ENCODE measurements around the gene TRIM31.

The TRIM31 gene

DNA sequence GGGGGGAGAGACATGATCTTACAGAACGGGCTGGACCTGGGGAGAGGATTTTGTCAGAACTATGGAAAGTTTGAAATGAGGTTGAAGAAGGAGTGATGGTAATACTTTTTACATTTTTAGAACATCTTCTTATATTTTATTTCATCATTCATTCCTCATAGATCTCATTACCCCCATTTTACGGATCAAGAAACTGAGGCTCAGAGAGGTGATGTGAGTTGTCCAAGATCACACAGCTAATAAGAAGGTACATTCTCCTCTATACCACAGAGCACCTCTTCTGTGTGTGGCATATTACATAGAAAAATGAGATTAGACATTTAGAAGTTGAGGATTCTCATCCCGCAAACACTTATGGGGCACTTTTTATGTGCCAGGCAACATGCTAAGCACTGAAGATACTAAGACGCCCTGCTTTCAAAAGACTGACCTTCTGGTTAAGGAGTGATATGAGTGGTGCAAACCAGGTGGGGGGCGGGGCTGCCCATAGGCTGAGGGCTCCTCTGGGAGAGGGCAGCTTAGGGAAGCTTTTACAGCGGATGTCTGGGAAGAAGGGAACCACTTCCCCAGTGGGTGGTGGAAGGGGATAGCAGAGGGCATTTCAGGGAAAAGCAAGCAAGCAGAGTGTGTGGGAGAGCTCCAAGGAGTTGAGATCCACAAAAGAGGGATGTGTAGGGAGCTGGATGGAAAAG is 19.9 kb downstream of the TRIM31 start:
- DNase-seq (ENCODE audit: insufficient read length) (no peak), FAIRE-seq (no peak)
- no peak for TF ChIP-seq POLR2A (IDR thresholded peaks at IDR 0.05; ENCODE audit: low read depth, low read length)
- TF ChIP-seq POLR2AphosphoS5 (IDR thresholded peaks at IDR 0.05; ENCODE audit: low read depth, low read length), result no peak
- TF ChIP-seq TAF1 (IDR thresholded peaks at IDR 0.05; ENCODE audit: borderline replicate concordance, low read depth, low read length), result no peak

DNA sequence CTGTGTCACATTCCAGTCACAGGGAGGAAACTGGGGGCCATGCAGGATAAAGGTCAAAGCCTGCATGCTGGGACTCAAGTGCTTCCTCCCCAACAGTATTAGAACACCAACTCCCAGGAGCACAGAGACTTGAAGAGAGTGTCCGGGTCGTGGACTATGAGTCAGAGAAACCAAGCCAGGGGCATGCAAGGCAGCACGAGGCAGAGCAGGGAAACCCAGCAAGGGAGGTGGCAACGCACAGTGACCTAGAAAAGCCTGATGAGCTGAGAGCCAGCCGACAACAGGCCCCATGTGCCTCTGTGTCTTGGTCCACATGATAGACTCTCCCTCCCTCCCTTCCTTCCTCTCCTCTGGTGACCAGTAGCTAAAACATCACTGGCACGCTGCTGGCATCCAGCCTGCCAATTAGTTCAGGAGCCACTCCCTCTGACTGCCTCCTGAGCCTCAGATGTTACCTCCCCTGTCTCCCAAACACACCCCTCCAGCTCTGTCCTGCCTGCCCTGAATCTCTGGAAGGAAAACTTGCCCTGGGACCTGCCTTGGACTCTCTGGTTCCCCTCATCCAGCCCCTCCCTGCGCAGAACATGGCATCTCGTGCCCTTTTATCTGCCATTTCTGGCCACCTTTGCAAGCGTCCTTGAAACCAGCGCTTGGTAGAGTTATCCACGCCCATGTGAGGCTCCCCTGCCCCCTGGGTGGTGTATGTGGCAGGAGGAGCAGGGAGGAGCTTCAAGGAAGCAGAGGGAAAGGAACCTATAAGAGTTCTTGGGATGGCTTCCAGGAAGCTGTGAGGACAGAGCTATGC is 21.1 kb downstream of the TRIM31 start:
- TF ChIP-seq TAF1 (IDR thresholded peaks at IDR 0.05; ENCODE audit: borderline replicate concordance, low read depth, low read length) (no peak), POLR2A (IDR thresholded peaks at IDR 0.05; ENCODE audit: low read depth, low read length) (no peak), POLR2AphosphoS5 (IDR thresholded peaks at IDR 0.05; ENCODE audit: low read depth, low read length) (no peak)
- FAIRE-seq (no peak), DNase-seq (ENCODE audit: insufficient read length) (no peak)

DNA sequence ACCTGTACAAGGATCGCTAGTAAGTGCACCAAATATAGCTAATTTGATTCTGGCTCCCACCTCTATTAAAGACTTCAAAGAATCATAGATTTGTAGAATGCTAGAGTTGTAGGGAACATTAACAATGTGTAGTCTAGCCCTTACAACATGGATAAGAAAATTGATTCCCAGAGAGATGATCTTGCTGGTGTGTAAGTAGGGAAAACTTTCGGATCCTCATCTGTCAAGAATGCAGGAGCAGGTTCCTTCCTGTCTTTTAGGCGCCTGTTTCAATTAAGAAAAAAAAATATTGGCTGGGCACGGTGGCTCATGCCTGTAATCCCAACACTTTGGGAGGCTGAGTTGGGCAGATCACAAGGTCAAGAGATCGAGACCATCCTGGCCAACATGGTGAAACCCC is 25.0 kb downstream of the TRIM31 start:
- FAIRE-seq (no peak), DNase-seq (ENCODE audit: insufficient read length) (no peak)
- TF ChIP-seq POLR2AphosphoS5 (IDR thresholded peaks at IDR 0.05; ENCODE audit: low read depth, low read length) (no peak), TAF1 (IDR thresholded peaks at IDR 0.05; ENCODE audit: borderline replicate concordance, low read depth, low read length) (no peak), POLR2A (IDR thresholded peaks at IDR 0.05; ENCODE audit: low read depth, low read length) (no peak)

DNA sequence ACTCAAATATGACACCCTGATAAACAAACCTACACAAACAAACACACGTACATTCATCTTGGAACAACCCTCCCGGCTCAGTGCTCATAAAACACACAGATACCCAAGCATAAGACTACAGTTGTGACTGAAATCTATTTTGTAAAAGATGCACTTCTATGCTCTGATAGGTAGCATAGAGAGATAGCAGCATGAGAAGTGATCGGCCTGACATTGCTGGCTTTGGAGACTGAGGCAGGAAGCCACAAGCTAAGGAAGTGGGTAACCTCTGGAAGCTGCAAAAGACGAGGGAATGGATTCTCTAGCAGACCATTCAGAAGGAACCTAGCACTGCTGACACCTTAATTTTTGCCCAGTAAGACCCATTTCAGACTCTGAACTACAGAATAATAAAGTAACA is 35.7 kb downstream of the TRIM31 start:
- no peak for DNase-seq (ENCODE audit: insufficient read length)
- no peak for FAIRE-seq
- TF ChIP-seq POLR2AphosphoS5 (IDR thresholded peaks at IDR 0.05; ENCODE audit: low read depth, low read length) (no peak), TAF1 (IDR thresholded peaks at IDR 0.05; ENCODE audit: borderline replicate concordance, low read depth, low read length) (no peak), POLR2A (IDR thresholded peaks at IDR 0.05; ENCODE audit: low read depth, low read length) (no peak)

DNA sequence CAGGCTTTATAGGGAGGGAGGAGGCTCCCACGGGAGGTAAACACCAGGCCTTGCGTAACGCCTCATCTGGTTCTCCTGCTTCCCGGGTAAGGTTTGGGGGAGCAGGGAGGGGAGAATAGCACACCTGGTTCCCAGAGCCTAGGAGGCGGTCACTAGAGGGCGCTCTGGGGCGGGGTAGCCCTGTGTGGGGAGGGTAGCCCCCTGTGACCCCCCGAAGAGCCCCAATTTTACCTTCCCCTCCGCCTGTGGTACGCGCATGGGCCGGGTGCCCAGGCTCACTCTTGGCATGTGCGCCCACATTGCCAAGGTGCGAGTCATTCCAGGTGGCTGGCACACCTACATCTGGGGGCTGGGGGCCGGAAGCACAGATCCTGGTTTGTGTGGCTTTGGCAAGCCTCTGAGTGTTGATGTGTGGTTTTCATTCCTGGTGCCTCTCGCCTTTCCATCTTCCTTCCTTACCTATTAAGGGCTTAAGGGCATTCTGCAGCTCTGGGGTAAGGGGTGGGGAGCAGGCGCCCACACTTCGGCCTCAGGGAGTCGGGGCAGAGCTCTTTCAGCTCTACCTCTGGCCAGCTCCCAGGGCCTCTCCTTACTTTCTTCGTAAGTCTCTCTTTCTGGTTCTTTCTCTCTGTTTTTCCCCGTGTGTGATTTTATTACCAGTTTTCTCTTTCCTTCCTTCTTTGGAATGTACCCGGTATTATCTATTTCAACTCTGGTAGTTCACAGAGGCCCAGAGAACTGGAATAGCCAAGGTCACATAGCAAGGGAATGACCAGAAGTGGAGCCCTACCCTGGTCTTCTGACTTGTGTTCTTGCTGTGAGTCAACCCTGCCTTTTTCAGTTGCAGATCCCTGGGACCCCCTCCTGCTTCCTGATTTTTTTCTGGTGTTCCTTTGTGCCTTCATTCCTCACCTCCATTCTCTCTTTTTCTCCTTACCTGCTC is 36.8 kb downstream of the TRIM31 start:
- FAIRE-seq (no peak), DNase-seq (ENCODE audit: insufficient read length) (no peak)
- TF ChIP-seq POLR2AphosphoS5 (IDR thresholded peaks at IDR 0.05; ENCODE audit: low read depth, low read length) (no peak), POLR2A (IDR thresholded peaks at IDR 0.05; ENCODE audit: low read depth, low read length) (no peak), TAF1 (IDR thresholded peaks at IDR 0.05; ENCODE audit: borderline replicate concordance, low read depth, low read length) (no peak)

DNA sequence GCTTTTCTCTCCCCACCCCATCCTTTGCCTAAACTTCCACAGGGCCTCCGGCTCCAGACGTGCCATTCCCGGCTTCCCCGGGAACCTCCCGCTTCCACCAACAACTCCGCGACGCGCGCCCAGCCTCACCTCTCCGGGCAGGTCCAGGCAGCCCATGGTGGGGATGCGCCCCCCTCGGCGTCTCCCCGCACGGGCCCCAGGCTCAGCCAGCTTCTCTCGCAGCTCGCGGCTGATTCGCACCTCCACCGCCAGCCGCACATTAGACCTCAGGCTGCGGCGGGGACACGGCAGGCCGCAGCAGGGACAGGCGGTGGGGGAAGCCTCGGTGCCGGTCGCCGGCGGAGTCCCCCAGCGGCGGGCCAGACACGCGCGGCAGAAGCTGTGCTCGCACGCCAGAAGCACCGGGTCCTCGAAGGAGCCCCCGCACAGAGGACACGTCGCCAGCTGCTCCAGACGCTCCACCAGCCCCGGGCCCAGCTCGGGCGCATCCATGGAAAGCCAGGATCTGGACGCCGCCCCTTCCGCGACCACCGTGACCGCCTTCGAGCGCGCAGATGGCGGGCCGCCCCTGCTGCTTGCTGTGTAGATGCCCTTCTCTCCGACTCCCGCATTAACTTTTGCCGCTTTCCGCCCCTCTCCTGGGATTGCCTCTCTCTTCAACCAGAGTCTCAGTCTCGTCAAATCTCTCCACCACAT is 37.6 kb downstream of the TRIM31 start, which contains the start of gene RNF39:
Gene RNF39 (minus strand): TSS at position 676 of the 696 bp plus-strand sequence. CDS start 184 bp downstream, at position 492.
- DNase-seq (ENCODE audit: insufficient read length), result no peak
- no peak for FAIRE-seq
- TF ChIP-seq POLR2AphosphoS5 (IDR thresholded peaks at IDR 0.05; ENCODE audit: low read depth, low read length), result no peak
- no peak for TF ChIP-seq POLR2A (IDR thresholded peaks at IDR 0.05; ENCODE audit: low read depth, low read length)
- no peak for TF ChIP-seq TAF1 (IDR thresholded peaks at IDR 0.05; ENCODE audit: borderline replicate concordance, low read depth, low read length)

DNA sequence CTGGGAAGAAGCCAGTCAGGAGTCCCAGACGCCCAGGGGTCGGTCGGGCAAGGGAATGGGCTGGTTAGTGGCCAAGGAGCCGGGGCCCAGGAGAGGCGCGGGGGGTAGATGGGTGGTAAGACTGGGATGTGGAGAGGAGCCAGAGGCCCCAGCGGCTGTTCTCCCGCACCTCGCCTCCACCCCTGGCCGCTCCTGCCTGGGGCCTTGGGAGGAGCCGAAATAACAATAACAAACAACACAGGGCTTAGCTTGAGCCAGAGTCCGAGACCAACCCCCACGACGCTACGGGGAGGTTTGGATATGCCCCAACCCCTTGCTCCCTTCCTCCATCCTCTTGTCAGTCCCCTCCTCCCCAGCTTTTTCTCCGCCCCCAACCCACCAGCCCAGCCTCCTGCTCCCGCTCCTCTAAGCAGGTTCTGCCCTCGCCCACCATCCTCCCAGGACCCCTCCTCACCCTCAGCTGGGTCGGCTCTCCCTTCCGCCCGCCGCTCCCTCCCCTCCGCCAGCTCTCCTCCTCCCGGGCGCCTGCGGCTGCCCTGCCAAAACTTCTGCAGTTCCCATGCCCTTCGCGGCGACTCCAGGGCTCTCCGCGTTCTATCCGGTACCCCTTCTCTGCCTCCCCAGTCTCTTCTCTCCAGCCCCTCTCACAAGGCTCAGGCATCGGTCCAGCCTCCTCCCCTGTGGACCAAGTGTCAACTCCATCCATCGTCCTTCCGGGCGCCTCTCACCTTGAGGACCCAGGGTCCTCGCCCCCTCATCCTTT is 38.4 kb downstream of the TRIM31 start:
- TF ChIP-seq POLR2A (IDR thresholded peaks at IDR 0.05; ENCODE audit: low read depth, low read length), result no peak
- FAIRE-seq (no peak), DNase-seq (ENCODE audit: insufficient read length) (no peak)

DNA sequence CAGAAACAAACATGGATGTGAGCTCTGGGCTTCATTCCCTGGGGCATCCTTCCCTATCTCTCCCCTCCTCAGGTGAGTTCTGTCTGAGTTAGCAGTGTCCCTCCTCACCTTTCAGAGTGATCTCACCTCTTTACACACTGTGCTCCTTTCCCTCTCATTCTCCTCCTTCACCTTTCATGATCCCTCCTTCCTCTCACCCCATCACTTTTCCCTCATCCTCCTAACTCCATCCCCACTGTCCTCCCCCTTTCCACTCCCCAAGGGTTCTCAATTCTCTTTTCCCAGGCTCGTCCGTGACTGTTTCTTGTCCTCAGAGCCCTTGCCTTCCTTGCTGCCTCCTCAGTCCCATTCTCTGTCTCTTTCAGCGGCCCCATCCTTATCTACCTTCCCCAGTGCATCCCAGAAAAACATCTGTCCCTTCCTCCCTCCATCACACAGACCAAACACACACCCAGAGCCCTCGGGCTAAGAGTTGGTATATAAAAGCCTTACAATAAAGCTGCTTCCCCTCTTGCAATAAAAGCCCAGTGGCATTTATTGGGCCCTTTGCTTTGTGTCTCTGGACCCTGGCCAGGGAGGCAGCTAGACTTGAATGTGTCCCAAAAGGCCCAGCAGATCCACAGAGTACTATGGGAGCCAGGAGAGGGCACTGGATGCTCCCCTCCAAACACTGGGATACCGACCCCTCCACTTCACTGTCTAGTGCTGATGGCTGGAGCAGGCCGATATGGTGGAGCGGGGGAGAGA is 39.2 kb downstream of the TRIM31 start:
- no peak for TF ChIP-seq TAF1 (IDR thresholded peaks at IDR 0.05; ENCODE audit: borderline replicate concordance, low read depth, low read length)
- no peak for TF ChIP-seq POLR2A (IDR thresholded peaks at IDR 0.05; ENCODE audit: low read depth, low read length)
- no peak for TF ChIP-seq POLR2AphosphoS5 (IDR thresholded peaks at IDR 0.05; ENCODE audit: low read depth, low read length)
- no peak for DNase-seq (ENCODE audit: insufficient read length)
- no peak for FAIRE-seq

DNA sequence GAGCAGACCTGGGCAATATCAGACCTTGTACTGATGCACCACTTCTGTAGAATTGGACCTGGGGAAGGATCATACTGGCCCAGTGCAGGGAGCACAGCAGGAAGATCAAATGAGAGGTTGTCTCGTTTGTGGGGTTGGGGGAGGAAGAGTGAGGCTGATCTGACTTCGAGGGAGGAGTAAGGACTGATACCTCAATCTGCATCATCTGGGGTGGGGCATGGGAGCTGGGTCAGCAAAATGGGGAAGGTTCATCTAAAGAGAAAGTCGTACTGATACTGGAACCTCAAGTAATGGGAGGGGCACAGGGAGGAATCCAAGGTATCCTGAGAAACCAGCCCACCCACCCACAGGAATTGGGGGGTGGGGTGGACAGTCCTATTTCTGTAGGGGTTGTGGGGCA is 41.0 kb downstream of the TRIM31 start:
- no peak for DNase-seq (ENCODE audit: insufficient read length)
- no peak for TF ChIP-seq TAF1 (IDR thresholded peaks at IDR 0.05; ENCODE audit: borderline replicate concordance, low read depth, low read length)
- no peak for TF ChIP-seq POLR2AphosphoS5 (IDR thresholded peaks at IDR 0.05; ENCODE audit: low read depth, low read length)
- TF ChIP-seq POLR2A (IDR thresholded peaks at IDR 0.05; ENCODE audit: low read depth, low read length), result no peak
- FAIRE-seq, result no peak
